Lower leg skin (tissue), 3 donors: ENCODE data around the gene TTI1.

Experiments used
- POLR2A ChIP-seq, 2 donors: fragments of 450-650 bp; IDR thresholded peaks; one replicate each; pipeline ENCODE4 v1.6.1; 2016 to 2017; ENCODE audit warnings: antibody characterized with exemption in 2 of 2, mild to moderate bottlenecking in 1 of 2, moderate library complexity in 1 of 2
- TF ChIP-seq, protein P1 (sequence below), 3 donors: fragments of 450-650 bp; IDR thresholded peaks; one replicate each; pipeline ENCODE4 v1.5.1; 2016; ENCODE audit warnings: antibody characterized with exemption in 3 of 3, mild to moderate bottlenecking in 3 of 3, moderate library complexity in 2 of 3

DNA sequence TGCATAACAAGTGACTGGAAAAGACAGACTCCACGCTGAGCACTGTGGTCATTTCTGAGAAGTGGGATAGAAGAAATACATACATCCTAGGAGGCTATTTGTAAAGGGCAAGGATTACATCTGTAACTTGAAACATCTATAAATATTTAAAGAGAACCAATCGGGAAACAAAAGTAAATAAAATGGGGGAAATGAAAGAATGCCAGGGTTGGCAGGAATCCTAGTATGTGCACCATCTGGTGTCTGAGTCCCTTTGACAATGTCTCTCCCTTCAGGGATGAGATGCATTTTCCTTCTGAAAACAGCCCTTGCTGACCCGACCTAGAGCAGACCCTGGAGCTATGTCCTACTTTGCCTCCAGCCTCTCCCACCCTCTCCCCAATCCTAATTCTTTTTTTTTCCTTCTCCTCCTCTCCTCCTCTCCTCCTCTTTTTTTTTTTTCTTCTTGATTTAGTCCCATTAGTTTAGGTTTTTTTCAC, 77.1 kb downstream of the TTI1 start:
- TF ChIP-seq, protein P1, sequence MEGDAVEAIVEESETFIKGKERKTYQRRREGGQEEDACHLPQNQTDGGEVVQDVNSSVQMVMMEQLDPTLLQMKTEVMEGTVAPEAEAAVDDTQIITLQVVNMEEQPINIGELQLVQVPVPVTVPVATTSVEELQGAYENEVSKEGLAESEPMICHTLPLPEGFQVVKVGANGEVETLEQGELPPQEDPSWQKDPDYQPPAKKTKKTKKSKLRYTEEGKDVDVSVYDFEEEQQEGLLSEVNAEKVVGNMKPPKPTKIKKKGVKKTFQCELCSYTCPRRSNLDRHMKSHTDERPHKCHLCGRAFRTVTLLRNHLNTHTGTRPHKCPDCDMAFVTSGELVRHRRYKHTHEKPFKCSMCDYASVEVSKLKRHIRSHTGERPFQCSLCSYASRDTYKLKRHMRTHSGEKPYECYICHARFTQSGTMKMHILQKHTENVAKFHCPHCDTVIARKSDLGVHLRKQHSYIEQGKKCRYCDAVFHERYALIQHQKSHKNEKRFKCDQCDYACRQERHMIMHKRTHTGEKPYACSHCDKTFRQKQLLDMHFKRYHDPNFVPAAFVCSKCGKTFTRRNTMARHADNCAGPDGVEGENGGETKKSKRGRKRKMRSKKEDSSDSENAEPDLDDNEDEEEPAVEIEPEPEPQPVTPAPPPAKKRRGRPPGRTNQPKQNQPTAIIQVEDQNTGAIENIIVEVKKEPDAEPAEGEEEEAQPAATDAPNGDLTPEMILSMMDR (IDR thresholded peaks at IDR 0.05): no peak
- no peak for TF ChIP-seq POLR2A (IDR thresholded peaks at IDR 0.05)
